Measurements from ENCODE around the gene IFI44L.

IFI44L gene

DNA sequence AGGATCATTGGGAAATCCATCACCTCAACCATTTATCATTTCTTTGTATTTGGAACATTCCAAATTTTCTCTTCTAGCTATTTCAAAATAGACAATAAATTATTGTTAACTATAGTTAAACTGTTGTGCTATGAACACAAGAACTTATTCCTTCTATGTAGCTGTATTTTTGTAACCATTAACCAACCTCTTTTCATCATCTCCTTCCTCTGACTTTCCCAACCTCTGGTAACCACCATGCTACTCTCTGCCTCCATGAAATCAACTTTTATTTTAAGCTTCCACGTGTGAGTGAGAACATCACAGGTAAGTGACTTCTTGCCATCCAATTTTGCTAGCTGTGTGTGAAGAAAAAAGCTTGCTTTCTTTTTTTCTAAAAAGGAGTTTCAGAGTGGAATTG is 418 bp downstream of the IFI44L start:
- Histone ChIP-seq H3K36me3 (replicated peaks; ENCODE audit: low read depth, low read length) (no peaks in the 10 kb centered on the region), H3K4me1 (ENCODE audit: low read length) (peaks cover 20% of the 10 kb centered on the region), H3K27ac (ENCODE audit: low read length) (no peak overlapping the region), H3K9ac (ENCODE audit: low read length) (no peak overlapping the region), H3K4me3 (ENCODE audit: low read length) (peak overlapping the region; percentile 45; the same call in 1 of the 2 replicates), H2AFZ (ENCODE audit: low read depth, low read length) (no peak overlapping the region), H3K4me2 (ENCODE audit: low read length) (peak overlapping the region; percentile 62), H3K27me3 (ENCODE audit: low read depth, low read length) (no peaks in the 10 kb centered on the region), H4K20me1 (ENCODE audit: insufficient read depth, low read length) (no peaks in the 10 kb centered on the region), H3K79me2 (ENCODE audit: low read length) (no peaks in the 10 kb centered on the region), H3K9me3 (ENCODE audit: insufficient read depth, low read length) (no peaks in the 10 kb centered on the region)
- TF ChIP-seq, protein P1, sequence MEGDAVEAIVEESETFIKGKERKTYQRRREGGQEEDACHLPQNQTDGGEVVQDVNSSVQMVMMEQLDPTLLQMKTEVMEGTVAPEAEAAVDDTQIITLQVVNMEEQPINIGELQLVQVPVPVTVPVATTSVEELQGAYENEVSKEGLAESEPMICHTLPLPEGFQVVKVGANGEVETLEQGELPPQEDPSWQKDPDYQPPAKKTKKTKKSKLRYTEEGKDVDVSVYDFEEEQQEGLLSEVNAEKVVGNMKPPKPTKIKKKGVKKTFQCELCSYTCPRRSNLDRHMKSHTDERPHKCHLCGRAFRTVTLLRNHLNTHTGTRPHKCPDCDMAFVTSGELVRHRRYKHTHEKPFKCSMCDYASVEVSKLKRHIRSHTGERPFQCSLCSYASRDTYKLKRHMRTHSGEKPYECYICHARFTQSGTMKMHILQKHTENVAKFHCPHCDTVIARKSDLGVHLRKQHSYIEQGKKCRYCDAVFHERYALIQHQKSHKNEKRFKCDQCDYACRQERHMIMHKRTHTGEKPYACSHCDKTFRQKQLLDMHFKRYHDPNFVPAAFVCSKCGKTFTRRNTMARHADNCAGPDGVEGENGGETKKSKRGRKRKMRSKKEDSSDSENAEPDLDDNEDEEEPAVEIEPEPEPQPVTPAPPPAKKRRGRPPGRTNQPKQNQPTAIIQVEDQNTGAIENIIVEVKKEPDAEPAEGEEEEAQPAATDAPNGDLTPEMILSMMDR (IDR thresholded peaks at IDR 0.05; ENCODE audit: low read depth, low read length): no peak
- no peak for TF ChIP-seq EZH2phosphoT487 (IDR thresholded peaks at IDR 0.05; ENCODE audit: low read depth)

DNA sequence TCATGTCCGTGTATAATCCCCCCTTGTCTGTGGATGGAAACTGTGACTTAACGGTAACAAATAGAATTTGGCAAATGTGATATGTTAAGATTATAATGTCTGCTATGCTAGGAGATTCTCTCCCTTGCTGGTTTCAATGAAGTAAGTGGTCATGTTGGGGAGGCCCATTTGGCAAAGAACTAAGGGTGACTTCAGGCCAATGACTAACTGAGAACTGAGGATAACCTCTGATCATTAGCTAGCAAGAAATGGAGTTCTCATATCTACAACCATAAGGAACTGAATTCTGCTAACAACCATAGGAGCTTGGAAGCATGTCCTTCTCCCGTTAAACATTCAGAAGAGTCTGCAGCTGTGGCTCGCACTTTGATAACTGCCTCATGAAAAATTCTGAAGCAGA is 2.3 kb downstream of the IFI44L start:
- no peak for TF ChIP-seq EZH2phosphoT487 (IDR thresholded peaks at IDR 0.05; ENCODE audit: low read depth)
- TF ChIP-seq, protein P1 (IDR thresholded peaks at IDR 0.05; ENCODE audit: low read depth, low read length): no peak
- Histone ChIP-seq H3K27me3 (ENCODE audit: low read depth, low read length) (no peaks in the 10 kb centered on the region), H3K9me3 (ENCODE audit: insufficient read depth, low read length) (no peaks in the 10 kb centered on the region), H3K79me2 (ENCODE audit: low read length) (no peaks in the 10 kb centered on the region), H3K9ac (ENCODE audit: low read length) (no peak overlapping the region), H2AFZ (ENCODE audit: low read depth, low read length) (no peak overlapping the region), H3K27ac (ENCODE audit: low read length) (no peak overlapping the region), H3K4me1 (ENCODE audit: low read length) (peaks cover 17% of the 10 kb centered on the region), H3K4me2 (ENCODE audit: low read length) (no peak overlapping the region), H3K36me3 (replicated peaks; ENCODE audit: low read depth, low read length) (no peaks in the 10 kb centered on the region), H4K20me1 (ENCODE audit: insufficient read depth, low read length) (no peaks in the 10 kb centered on the region), H3K4me3 (ENCODE audit: low read length) (no peak overlapping the region)

DNA sequence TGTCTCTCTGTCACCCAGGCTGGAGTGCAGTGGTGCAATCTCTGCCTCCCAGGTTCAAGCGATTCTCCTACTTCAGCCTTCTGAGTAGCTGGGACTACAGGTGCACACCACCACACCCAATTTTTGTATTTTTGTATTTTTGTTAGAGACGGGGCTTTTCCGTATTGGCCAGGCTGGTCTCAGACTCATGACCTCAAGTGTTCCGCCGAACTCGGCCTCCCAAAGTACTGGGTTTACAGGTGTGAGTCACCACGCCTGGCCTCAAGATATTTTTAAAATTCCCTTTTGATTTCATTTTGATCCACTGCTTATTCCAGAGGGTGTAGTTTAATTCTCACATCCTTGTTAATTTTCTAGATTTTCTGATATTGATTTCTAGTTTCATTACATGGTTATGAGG is 3.8 kb downstream of the IFI44L start:
- Histone ChIP-seq H4K20me1 (ENCODE audit: insufficient read depth, low read length) (no peaks in the 10 kb centered on the region), H3K4me2 (ENCODE audit: low read length) (no peak overlapping the region), H2AFZ (ENCODE audit: low read depth, low read length) (no peak overlapping the region), H3K27ac (ENCODE audit: low read length) (no peak overlapping the region), H3K27me3 (ENCODE audit: low read depth, low read length) (no peaks in the 10 kb centered on the region), H3K4me3 (ENCODE audit: low read length) (no peak overlapping the region), H3K4me1 (ENCODE audit: low read length) (peaks cover 13% of the 10 kb centered on the region), H3K36me3 (replicated peaks; ENCODE audit: low read depth, low read length) (no peaks in the 10 kb centered on the region), H3K9ac (ENCODE audit: low read length) (no peak overlapping the region), H3K79me2 (ENCODE audit: low read length) (no peaks in the 10 kb centered on the region), H3K9me3 (ENCODE audit: insufficient read depth, low read length) (no peaks in the 10 kb centered on the region)
- TF ChIP-seq EZH2phosphoT487 (IDR thresholded peaks at IDR 0.05; ENCODE audit: low read depth): no peak
- TF ChIP-seq, protein P1 (IDR thresholded peaks at IDR 0.05; ENCODE audit: low read depth, low read length): no peak

DNA sequence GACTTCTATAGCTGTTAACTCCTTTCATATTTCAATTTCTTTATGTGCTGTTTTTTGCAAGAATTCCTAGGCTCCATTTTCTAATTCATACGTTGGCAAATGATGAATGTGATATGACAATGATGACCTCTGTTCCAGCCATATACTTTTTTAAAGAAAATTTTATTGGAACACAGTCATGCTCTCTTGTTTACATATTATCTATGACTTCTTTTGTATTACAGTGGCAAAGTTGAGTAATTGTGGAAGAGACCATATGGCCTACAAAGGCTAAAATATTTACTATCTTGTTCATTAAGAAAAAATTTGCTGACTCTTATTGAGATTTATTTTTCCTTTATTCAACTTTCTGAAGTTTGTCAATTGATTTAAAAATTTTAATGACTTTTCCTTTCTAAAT is 7.1 kb downstream of the IFI44L start:
- no peaks in the 10 kb centered on the region for H3K79me2 ChIP-seq (ENCODE audit: low read length)
- no peak overlapping the region for H2AFZ ChIP-seq (ENCODE audit: low read depth, low read length)
- H3K4me2 ChIP-seq (ENCODE audit: low read length): no peak overlapping the region
- no peaks in the 10 kb centered on the region for H3K36me3 ChIP-seq (replicated peaks; ENCODE audit: low read depth, low read length)
- no peaks in the 10 kb centered on the region for H3K9me3 ChIP-seq (ENCODE audit: insufficient read depth, low read length)
- TF ChIP-seq, protein P1 (IDR thresholded peaks at IDR 0.05; ENCODE audit: low read depth, low read length): no peak
- TF ChIP-seq EZH2phosphoT487 (IDR thresholded peaks at IDR 0.05; ENCODE audit: low read depth): no peak
- H3K4me1 ChIP-seq (ENCODE audit: low read length): no peaks in the 10 kb centered on the region
- no peak overlapping the region for H3K27ac ChIP-seq (ENCODE audit: low read length)
- no peaks in the 10 kb centered on the region for H4K20me1 ChIP-seq (ENCODE audit: insufficient read depth, low read length)
- no peak overlapping the region for H3K4me3 ChIP-seq (ENCODE audit: low read length)
- no peak overlapping the region for H3K9ac ChIP-seq (ENCODE audit: low read length)
- H3K27me3 ChIP-seq (ENCODE audit: low read depth, low read length): no peaks in the 10 kb centered on the region

Data from OCI-LY3 (cell line).